H9 (cell line): ENCODE measurements around the gene DEK. TPM values are rescaled to one million over a fixed set of nuclear protein-coding genes. Genes with fewer than 3 reads are reported as not detected.
A peak's percentile ranks its signal among the peaks of the same experiment; 100 is the strongest.

ENCODE experiments used
- DNase-seq: peaks from one replicate; pipeline ENCODE4 v3.0.0-alpha.2; 2017
- H2AFZ ChIP-seq: one replicate; pipeline ENCODE4 v1.6.1; 2013; ENCODE audit warnings: mild to moderate bottlenecking, low read length, control low read depth, moderate library complexity
- H2AK5ac ChIP-seq: 2 replicates; pipeline ENCODE4 v1.6.1; 2013; ENCODE audit warnings: low read length, control low read depth, mixed read lengths; ENCODE audit not compliant: insufficient read length
- H2BK120ac ChIP-seq: one replicate; pipeline ENCODE4 v1.6.1; 2013; ENCODE audit warnings: low read depth, mild to moderate bottlenecking, low read length, control low read depth, inconsistent platforms; ENCODE audit not compliant: poor library complexity, severe bottlenecking
- H2BK12ac ChIP-seq: 2 replicates; pipeline ENCODE4 v1.6.1; 2013; ENCODE audit warnings: low read length, control low read depth, mixed read lengths, low read depth; ENCODE audit not compliant: insufficient read length
- H2BK15ac ChIP-seq: 2 replicates; pipeline ENCODE4 v1.6.1; 2013; ENCODE audit warnings: low read depth, low read length, control low read depth
- H2BK20ac ChIP-seq: one replicate; pipeline ENCODE4 v1.6.1; 2013; ENCODE audit warnings: low read depth, mild to moderate bottlenecking, low read length, control low read depth, inconsistent platforms; ENCODE audit not compliant: poor library complexity, severe bottlenecking
- H2BK5ac ChIP-seq: 2 replicates; pipeline ENCODE4 v1.6.1; 2013; ENCODE audit warnings: low read length, control low read depth, mixed read lengths; ENCODE audit not compliant: insufficient read length
- H3K14ac ChIP-seq: 2 replicates; pipeline ENCODE4 v1.6.1; 2013; ENCODE audit warnings: low read length, control low read depth; ENCODE audit not compliant: insufficient read depth
- H3K18ac ChIP-seq: 2 replicates; pipeline ENCODE4 v1.6.1; 2013; ENCODE audit warnings: low read depth, mild to moderate bottlenecking, mixed read lengths, low read length, control low read depth; ENCODE audit not compliant: insufficient read length
- H3K23ac ChIP-seq: 2 replicates; pipeline ENCODE4 v1.6.1; 2013; ENCODE audit warnings: low read length, control low read depth, mixed read lengths, low read depth; ENCODE audit not compliant: insufficient read length
- H3K23me2 ChIP-seq: 2 replicates; pipeline ENCODE4 v1.6.1; 2013; ENCODE audit warnings: low read depth, mild to moderate bottlenecking, mixed read lengths, low read length, control low read depth; ENCODE audit not compliant: insufficient read length, poor library complexity, severe bottlenecking
- H3K27ac ChIP-seq: 2 replicates; pipeline ENCODE4 v1.5.1; 2013; ENCODE audit warnings: low read length, control low read depth, mixed read lengths, low read depth; ENCODE audit not compliant: insufficient read length
- H3K27me3 ChIP-seq: 2 replicates; pipeline ENCODE4 v1.6.1; 2013; ENCODE audit warnings: low read length, control low read depth, inconsistent platforms; ENCODE audit not compliant: insufficient read depth
- H3K4ac ChIP-seq: 2 replicates; pipeline ENCODE4 v1.6.1; 2013; ENCODE audit warnings: low read depth, mild to moderate bottlenecking, control low read depth, inconsistent platforms, low read length, moderate library complexity
- H3K4me1 ChIP-seq: 2 replicates; pipeline ENCODE4 v1.6.1; 2013; ENCODE audit warnings: low read length, control low read depth, inconsistent platforms; ENCODE audit not compliant: insufficient read depth
- H3K4me2 ChIP-seq: 2 replicates; pipeline ENCODE4 v1.6.1; 2013; ENCODE audit warnings: low read length, control low read depth, mixed read lengths; ENCODE audit not compliant: insufficient read length, insufficient read depth
- H3K56ac ChIP-seq: 2 replicates; pipeline ENCODE4 v1.6.1; 2013; ENCODE audit warnings: low read depth, mild to moderate bottlenecking, mixed read lengths, low read length, control low read depth; ENCODE audit not compliant: insufficient read length
- H3K79me1 ChIP-seq: 2 replicates; pipeline ENCODE4 v1.6.1; 2013; ENCODE audit warnings: low read depth, mild to moderate bottlenecking, moderate library complexity, low read length, control low read depth, inconsistent platforms; ENCODE audit not compliant: insufficient read depth, poor library complexity, severe bottlenecking
- H3K79me2 ChIP-seq: 2 replicates; pipeline ENCODE4 v1.6.1; 2013; ENCODE audit warnings: low read length, control low read depth, inconsistent platforms; ENCODE audit not compliant: insufficient read depth
- H3K9ac ChIP-seq: 2 replicates; pipeline ENCODE4 v1.6.1; 2013; ENCODE audit warnings: low read length, control low read depth, mixed read lengths; ENCODE audit not compliant: insufficient read length; ENCODE audit errors: extremely low read depth
- H3K9me3 ChIP-seq: one replicate; pipeline ENCODE4 v1.6.1; 2013; ENCODE audit warnings: low read depth, low read length, inconsistent platforms; ENCODE audit not compliant: control insufficient read depth
- H3T11ph ChIP-seq: one replicate; pipeline ENCODE4 v1.6.1; 2013; ENCODE audit warnings: mild to moderate bottlenecking, low read length, control low read depth, inconsistent platforms
- H4K20me1 ChIP-seq: one replicate; pipeline ENCODE4 v1.6.1; 2013; ENCODE audit not compliant: control insufficient read depth, insufficient read length, insufficient read depth
- H4K5ac ChIP-seq: 2 replicates; pipeline ENCODE4 v1.6.1; 2013; ENCODE audit warnings: low read depth, mild to moderate bottlenecking, mixed read lengths, low read length, control low read depth; ENCODE audit not compliant: insufficient read length
- H4K8ac ChIP-seq: replicated peaks from 2 replicates; pipeline ENCODE4 v1.6.1; 2013; ENCODE audit warnings: low read length, control low read depth, mixed read lengths, low read depth; ENCODE audit not compliant: insufficient read length
- H4K91ac ChIP-seq: 2 replicates; pipeline ENCODE4 v1.6.1; 2013; ENCODE audit warnings: low read depth, mild to moderate bottlenecking, moderate library complexity, mixed read lengths, low read length, control low read depth; ENCODE audit not compliant: insufficient read length
- H3K27ac Mint-ChIP-seq, 3 experiments: 2 replicates in 2 of 3; 3 replicates in 1 of 3; pipeline ENCODE4 v1.8.0; 2020 to 2021; ENCODE audit warnings: mixed read lengths in 3 of 3, mild to moderate bottlenecking in 1 of 3, moderate library complexity in 1 of 3
- H3K27me3 Mint-ChIP-seq: 2 replicates; pipeline ENCODE4 v1.8.0; 2021; ENCODE audit warnings: low read depth, mild to moderate bottlenecking, moderate library complexity, mixed read lengths
- H3K36me3 Mint-ChIP-seq, 3 experiments: 2 replicates in 2 of 3; 3 replicates in 1 of 3; pipeline ENCODE4 v1.8.0; 2020 to 2021; ENCODE audit warnings: low read depth in 3 of 3, mixed read lengths in 3 of 3; ENCODE audit not compliant: insufficient read depth in 1 of 3
- H3K4me1 Mint-ChIP-seq, 2 experiments: 2 replicates each; pipeline ENCODE4 v1.8.0; 2020; ENCODE audit warnings: mixed read lengths in 2 of 2
- H3K4me3 Mint-ChIP-seq, 2 experiments: 2 replicates in 1 of 2; 3 replicates in 1 of 2; pipeline ENCODE4 v1.8.0; 2020 to 2021; ENCODE audit warnings: mild to moderate bottlenecking in 2 of 2, mixed read lengths in 2 of 2, moderate library complexity in 1 of 2
- H3K9me3 Mint-ChIP-seq, 2 experiments: 2 replicates in 1 of 2; 3 replicates in 1 of 2; pipeline ENCODE4 v1.8.0; 2020; ENCODE audit warnings: mild to moderate bottlenecking in 2 of 2, mixed read lengths in 2 of 2, moderate library complexity in 1 of 2
- CTCF ChIP-seq: fragments of 200-600 bp; sonication (generic); conservative IDR thresholded peaks from 3 replicates; pipeline ENCODE4 v1.8.0; 2021; ENCODE audit warnings: antibody characterized with exemption, mild to moderate bottlenecking
- WGBS: extraction: QIAGEN DNeasy Blood & Tissue Kit; methylation state at CpG from one replicate; pipeline ENCODE4 v1.1.7; 2013; ENCODE audit warnings: missing lambda C conversion rate, low lambda C conversion rate, mixed read lengths; ENCODE audit not compliant: insufficient read length; ENCODE audit errors: extremely low coverage; 5-methylcytosine and 5-hydroxymethylcytosine counted together
- total RNA-seq: library from RNA; stranded (reverse); gene quantifications from 2 replicates; pipeline ENCODE4 v1.2.1, GENCODE V29; 2021

The DEK gene
- total RNA-seq, 1 experiment from 2014 or later: 217 TPM

GRCh38 chr6:18212231-18212630 lies 52.1 kb downstream of the DEK start:
- H3K27ac Mint-ChIP-seq: no peak overlapping the region
- H3K14ac ChIP-seq: no peak overlapping the region
- no peak overlapping the region for H2BK20ac ChIP-seq
- no peak overlapping the region for H2BK15ac ChIP-seq
- no peaks in the 10 kb centered on the region for H4K20me1 ChIP-seq
- H3K9me3 Mint-ChIP-seq: no peaks in the 10 kb centered on the region
- WGBS: no CpG with 5 or more reads among the region's 4 CpGs
- H3K27ac ChIP-seq: no peak overlapping the region
- H2AFZ ChIP-seq: no peak overlapping the region
- no peak overlapping the region for H2AK5ac ChIP-seq
- H4K91ac ChIP-seq: no peak overlapping the region
- no peak overlapping the region for H3K56ac ChIP-seq
- no peaks in the 10 kb centered on the region for H3K23me2 ChIP-seq
- no peak overlapping the region for H3K4me2 ChIP-seq
- no peak overlapping the region for H3K4ac ChIP-seq
- H3K4me1 Mint-ChIP-seq: peaks cover 0 to 4% of the 10 kb centered on the region in 2 experiments; a peak in 1 of 4 replicates
- H3K4me3 Mint-ChIP-seq: no peak overlapping the region
- H3T11ph ChIP-seq: no peak overlapping the region
- H3K27me3 Mint-ChIP-seq: no peaks in the 10 kb centered on the region; the same call in 1 of the 2 replicates
- H3K23ac ChIP-seq: no peak overlapping the region
- H3K79me1 ChIP-seq: no peaks in the 10 kb centered on the region
- peaks cover 2% of the 10 kb centered on the region; the same call in 1 of the 2 replicates for H3K4me1 ChIP-seq
- no peak overlapping the region for H2BK5ac ChIP-seq
- H3K9me3 ChIP-seq: no peaks in the 10 kb centered on the region
- no peak overlapping the region for H3K9ac ChIP-seq
- H4K5ac ChIP-seq: no peak overlapping the region
- H3K79me2 ChIP-seq: no peaks in the 10 kb centered on the region
- H3K27me3 ChIP-seq: no peaks in the 10 kb centered on the region
- no peak overlapping the region for H2BK12ac ChIP-seq
- no peak for TF ChIP-seq CTCF
- H2BK120ac ChIP-seq: no peak overlapping the region
- no peak overlapping the region for H3K18ac ChIP-seq
- no peak for DNase-seq
- H4K8ac ChIP-seq: peak overlapping the region; percentile 77
- peaks cover 3 to 23% (median 14%) of the 10 kb centered on the region in 3 experiments; a peak in 4 of 7 replicates for H3K36me3 Mint-ChIP-seq
